AG09309 (cell line): ENCODE results near the gene PRPS2.

Experiments
- DNase-seq: peaks from one replicate; pipeline ENCODE4 v3.0.0-alpha.2; 2010; ENCODE audit warnings: low read depth
- H3K4me3 ChIP-seq: 2 replicates; pipeline ENCODE4 v1.5.1; 2011; ENCODE audit warnings: mild to moderate bottlenecking, low read depth, low read length, moderate library complexity; ENCODE audit not compliant: control insufficient read depth
- TF ChIP-seq, protein P1 (sequence below): IDR thresholded peaks from 2 replicates; pipeline ENCODE4 v1.5.1; 2011; ENCODE audit warnings: mild to moderate bottlenecking, low read depth, low read length, inconsistent platforms; ENCODE audit not compliant: insufficient read depth, control insufficient read depth; ENCODE audit errors: missing control alignments

The PRPS2 gene

DNA sequence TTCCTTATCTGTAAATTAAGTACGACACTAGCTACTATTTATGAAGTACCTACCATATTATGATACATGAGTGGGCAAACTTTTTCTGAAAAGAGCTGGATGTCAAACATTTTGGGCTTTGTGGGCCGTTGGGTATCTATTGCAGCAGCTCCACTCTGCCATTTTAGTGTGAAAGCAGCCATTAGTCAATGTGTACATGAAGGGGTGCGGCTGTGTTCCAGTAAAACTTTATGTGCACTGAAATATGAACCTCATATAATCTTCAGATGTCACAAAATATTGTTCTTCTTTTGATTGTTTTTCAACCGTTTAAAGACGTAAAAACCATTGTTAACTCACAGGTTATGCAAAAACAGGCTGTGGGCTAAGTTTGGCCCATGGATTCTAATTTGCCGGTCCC lies 14.1 kb downstream of the PRPS2 start:
- TF ChIP-seq, protein P1, sequence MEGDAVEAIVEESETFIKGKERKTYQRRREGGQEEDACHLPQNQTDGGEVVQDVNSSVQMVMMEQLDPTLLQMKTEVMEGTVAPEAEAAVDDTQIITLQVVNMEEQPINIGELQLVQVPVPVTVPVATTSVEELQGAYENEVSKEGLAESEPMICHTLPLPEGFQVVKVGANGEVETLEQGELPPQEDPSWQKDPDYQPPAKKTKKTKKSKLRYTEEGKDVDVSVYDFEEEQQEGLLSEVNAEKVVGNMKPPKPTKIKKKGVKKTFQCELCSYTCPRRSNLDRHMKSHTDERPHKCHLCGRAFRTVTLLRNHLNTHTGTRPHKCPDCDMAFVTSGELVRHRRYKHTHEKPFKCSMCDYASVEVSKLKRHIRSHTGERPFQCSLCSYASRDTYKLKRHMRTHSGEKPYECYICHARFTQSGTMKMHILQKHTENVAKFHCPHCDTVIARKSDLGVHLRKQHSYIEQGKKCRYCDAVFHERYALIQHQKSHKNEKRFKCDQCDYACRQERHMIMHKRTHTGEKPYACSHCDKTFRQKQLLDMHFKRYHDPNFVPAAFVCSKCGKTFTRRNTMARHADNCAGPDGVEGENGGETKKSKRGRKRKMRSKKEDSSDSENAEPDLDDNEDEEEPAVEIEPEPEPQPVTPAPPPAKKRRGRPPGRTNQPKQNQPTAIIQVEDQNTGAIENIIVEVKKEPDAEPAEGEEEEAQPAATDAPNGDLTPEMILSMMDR, result no peak
- H3K4me3 ChIP-seq, result no peak overlapping the region
- DNase-seq, result no peak

DNA sequence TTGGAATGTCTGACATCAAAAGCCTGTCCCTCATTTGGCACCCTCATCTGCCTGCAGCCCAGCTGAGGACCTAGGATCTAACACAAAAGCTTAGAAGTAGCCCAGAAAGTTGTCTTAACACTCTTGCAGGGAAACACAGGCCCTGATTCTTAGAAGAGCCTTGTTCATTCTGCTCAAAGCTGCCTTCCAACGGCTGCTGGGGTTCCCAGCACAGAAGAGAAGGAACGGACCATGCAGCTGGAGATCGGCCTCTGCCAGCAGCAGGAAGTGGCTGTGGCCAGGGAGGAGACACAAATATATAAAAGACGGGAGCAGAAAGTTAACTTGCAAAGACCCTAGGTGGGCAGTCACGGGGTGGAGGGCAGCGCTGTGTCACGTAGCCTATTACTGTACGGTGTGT lies 20.4 kb downstream of the PRPS2 start:
- TF ChIP-seq, protein P1, result no peak
- no peak overlapping the region for H3K4me3 ChIP-seq
- DNase-seq, result no peak

DNA sequence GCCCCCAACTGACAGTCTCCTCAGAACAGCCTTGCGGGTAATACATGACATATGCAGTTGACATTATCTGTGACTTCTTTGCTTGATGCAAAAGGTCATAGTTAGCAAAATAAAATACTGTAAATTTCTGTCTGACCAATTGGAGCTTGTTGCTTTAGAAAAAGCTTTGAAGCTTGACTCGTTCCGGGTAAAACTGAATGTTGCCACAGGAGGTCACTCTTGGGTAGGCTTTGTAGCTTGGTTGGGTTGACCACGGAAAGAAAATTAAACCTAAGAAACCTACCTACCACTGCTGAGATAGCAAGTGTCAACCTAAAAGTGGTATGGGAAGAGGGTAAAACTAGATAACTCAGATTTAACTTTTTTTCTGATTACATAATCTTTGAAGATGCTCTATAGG lies 23.2 kb downstream of the PRPS2 start:
- TF ChIP-seq, protein P1, result peak; percentile 48
- H3K4me3 ChIP-seq, result no peak overlapping the region
- peak; percentile 18 for DNase-seq

DNA sequence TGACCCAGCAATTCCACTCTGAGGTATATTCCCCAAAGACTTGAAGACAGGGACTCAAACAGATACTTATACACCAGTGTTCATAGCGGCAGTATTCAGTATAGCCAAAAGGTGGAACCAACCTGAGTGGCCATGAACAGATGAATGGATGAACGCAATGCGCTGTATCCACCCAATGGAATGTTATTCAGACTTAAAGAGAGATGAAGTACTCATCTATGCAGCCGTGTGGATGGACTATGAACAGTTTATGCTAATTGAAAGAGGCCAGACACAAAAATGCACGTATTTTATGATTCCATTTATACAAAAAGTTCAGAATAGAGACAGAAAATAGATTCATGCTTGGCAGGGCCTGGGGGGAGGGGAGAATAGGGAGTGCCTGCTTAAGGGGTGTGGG lies 26.3 kb downstream of the PRPS2 start:
- TF ChIP-seq, protein P1, result no peak
- DNase-seq, result no peak
- no peak overlapping the region for H3K4me3 ChIP-seq

DNA sequence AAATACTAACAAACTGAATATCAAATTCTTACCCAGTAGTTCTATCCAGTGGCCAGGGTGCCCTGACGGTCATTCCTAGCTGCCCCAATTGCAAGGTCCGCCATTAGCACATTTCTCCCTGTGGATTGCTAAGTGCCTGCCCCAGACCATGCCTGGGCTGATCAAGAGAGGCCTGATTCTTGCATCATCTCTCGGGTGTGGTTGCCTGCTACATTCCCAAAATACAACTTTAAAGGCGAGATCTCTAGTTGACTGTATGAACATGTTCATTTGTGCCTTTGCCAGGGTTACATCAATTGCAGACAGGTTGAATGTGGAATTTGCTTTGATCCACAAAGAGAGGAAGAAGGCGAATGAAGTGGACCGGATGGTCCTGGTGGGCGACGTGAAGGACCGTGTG lies 28.0 kb downstream of the PRPS2 start:
- TF ChIP-seq, protein P1, result no peak
- DNase-seq, result no peak
- no peak overlapping the region for H3K4me3 ChIP-seq

DNA sequence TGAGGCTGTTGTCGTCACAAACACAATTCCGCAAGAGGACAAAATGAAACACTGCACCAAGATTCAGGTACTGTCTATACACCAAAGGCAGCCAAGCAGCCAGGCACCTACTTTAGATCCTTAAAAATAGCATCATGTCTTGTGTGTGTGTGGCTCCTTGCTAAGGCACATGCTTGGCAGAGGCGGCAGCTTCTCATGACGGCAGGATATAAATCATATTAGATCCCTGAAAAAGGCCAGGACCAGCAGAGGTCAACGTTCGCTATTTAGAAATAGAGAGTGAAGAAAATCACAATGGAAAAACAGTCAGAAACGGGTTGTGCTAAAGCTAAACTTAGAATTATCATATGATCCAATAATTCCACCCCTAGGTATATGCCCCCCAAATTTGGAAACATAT lies 29.5 kb downstream of the PRPS2 start:
- H3K4me3 ChIP-seq, result no peak overlapping the region
- DNase-seq, result no peak
- TF ChIP-seq, protein P1, result no peak

DNA sequence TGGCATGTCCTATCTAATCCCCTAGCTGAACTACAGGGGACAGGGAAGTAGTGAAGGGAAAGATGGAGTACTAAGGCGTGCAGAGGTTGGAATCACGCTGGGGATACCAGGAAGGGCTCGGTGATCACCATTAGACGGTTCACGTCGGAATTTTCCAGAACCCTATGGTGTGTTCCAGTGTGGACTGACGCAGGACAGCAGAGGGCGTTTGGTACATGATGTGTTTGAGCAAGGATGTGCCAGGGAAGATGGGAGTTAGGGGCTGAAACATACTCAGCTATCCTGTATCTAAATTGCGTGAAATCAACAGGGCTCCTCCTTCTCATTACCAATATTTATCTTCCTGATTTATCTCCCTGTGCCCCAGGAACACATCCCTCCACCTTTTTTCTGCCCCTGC lies 33.7 kb downstream of the PRPS2 start:
- no peak for DNase-seq
- no peak overlapping the region for H3K4me3 ChIP-seq
- TF ChIP-seq, protein P1, result no peak
